HG03159 (cell line): ENCODE results near the gene DAPK1.
A peak's percentile ranks its signal among the peaks of the same experiment; 100 is the strongest.

Source experiments
- ATAC-seq: cut with Tn5 transposase; IDR thresholded peaks from one replicate; pipeline ENCODE4 v1.9.1; 2021; ENCODE audit warnings: mild to moderate bottlenecking, moderate library complexity; ENCODE audit not compliant: unreplicated experiment

Gene DAPK1

DNA sequence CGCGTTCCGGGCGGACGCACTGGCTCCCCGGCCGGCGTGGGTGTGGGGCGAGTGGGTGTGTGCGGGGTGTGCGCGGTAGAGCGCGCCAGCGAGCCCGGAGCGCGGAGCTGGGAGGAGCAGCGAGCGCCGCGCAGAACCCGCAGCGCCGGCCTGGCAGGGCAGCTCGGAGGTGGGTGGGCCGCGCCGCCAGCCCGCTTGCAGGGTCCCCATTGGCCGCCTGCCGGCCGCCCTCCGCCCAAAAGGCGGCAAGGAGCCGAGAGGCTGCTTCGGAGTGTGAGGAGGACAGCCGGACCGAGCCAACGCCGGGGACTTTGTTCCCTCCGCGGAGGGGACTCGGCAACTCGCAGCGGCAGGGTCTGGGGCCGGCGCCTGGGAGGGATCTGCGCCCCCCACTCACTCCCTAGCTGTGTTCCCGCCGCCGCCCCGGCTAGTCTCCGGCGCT is at the start of gene DAPK1:
DAPK1 (plus strand) TSS at position 264 of the 442 bp plus-strand sequence. CDS start 1,211 bp downstream, outside the sequence.
- ATAC-seq, result peak; percentile 54

DNA sequence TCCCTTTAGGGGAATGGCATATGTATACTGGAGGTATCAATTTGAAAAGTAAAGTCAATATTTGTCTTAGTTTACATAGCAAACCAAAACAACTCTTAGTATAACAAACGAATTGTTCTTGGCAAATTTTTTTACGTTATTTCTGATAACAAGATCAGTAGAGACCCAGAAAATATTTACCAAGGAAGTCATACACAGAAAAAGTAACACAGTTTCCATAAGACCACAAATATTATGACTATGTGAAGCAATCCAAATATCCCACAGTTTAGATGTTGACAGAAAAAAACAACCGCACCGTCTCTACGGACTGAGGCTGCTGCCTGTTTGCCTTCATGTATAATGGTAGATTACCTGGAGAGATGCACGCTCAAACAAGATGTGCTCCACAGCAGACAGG is 46.5 kb upstream of the DAPK1 start:
- ATAC-seq, result no peak

DNA sequence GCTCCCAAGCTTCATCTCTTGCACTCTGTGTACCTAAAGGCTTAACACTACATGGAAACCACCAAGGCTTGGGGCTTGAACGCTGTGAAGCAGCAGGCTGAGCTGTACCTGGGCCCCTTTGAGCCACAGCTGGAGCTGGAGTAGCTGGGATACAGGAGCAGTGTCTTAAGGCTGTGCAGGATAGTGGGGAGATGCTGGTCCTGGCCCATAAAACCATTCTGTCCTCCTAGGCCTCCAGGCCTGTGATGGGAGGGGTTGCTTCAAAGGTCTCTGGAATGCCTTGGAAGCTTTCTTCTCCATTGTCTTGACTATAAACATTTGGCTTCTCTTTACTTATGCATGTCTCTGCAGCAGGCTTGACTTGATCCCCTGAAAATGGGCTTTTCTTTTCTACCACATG is 42.3 kb upstream of the DAPK1 start:
- no peak for ATAC-seq

DNA sequence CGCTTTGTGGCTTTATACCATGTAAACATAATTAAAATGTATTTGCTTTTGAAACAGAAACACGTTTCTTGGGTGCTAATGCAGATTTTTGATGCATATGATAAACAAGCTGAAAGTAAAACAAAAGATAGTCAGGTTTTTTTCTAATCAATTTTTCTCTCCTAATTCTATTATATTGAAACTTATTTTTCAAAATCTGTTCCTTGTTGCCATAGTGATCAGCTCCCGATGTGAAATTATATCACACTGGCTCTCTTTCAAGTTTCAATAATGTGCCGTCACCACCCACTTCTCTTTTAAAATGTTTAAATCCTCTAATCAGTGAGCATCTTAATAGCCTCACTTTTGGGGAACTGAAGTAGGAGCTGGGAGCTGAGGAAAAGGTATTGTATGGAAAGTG is 36.4 kb upstream of the DAPK1 start:
- no peak for ATAC-seq

DNA sequence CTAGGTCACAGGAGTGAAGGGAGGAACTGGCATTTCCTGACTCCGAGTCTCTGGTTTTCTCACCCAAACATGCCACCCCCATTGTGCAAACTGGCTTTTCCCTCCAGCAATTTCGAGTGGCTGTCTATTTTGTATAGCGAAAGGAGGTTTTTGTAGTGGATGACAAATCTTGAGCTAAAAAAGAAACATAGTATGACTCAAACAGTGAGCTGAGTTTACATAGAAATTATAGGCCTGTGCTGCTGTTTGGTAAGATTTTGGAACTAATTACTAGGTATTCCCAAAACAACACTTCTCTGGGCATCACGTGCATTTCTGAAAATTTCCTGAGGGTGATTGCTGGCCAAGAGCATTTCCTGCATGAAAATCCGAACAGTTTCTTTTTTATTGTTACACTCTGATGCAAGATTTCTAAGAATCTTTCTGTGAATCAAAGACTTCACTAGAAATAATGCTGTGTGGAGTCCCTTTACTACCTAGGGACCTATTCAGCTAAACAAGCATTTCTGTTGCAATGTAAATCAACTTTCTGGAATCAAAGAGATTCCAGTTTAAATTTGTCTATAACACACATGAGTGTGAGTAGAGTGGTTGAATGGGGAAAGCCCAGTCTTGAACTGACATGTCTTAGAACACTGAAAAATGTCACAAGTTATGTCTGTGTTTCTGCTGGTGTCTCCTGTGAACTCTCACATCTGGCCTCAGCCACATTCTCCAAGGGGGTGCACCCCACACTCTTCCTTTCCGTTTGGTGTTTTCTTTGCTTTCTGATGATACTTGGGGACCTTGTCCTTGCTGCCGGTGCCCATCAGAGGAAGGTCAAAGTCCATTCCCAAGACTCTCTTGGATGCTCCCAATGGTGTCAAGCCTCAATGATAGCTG is 33.3 kb upstream of the DAPK1 start:
- no peak for ATAC-seq

DNA sequence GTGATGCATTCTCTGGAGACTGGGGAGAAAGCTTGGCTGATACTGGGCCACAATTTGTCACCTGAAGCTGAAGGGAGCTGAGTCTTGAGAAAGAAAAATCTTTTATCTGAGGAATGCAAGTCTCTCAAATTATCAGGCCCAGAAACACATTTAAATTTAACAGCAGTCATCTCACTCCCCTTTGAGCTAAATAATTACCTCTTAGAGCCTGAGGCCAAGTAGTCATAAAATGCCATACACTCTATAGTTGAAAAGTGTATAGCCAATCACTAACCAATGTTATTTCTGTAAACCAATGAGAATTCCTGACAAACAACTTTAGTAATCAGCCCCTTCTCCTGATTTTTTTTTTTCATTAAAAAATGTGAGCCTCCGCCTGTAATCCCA is 32.7 kb upstream of the DAPK1 start:
- no peak for ATAC-seq

DNA sequence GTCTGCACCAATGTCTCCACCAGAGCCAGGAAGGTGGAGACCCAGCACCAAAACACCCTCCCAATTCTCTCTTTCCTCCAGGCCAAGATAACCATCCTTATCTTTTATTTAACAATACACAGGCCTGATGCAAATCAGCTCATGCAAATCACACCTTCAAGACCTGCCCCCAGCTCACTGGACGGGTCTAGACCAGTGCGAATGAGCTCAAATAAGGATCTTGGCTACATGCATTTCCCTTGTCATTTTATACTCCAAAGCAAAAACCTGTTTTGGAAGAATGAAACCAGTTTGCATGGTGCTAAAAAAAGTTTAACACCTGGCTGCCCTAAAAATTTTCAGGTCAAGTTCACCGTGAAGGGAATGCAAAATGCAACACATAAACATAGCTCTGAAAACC is 31.9 kb upstream of the DAPK1 start:
- no peak for ATAC-seq

DNA sequence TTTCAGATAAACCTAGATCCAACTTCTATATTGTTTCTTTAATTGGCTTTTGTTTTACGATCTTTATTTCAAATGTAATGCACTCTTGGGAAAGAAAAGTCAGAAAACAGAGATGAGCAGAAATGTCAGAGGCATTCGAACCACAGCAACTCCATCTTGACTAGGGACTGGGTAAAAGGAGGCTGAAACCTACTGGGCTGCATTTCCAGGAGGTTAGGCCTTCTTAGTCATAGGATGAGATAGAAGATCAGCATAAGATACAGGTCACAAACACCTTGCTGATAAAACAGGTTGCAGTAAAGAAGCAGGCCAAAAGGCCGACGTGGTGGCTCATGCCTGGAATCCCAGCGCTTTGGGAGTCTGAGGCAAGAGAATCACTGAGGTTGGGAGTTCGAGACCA is 30.5 kb upstream of the DAPK1 start:
- no peak for ATAC-seq

DNA sequence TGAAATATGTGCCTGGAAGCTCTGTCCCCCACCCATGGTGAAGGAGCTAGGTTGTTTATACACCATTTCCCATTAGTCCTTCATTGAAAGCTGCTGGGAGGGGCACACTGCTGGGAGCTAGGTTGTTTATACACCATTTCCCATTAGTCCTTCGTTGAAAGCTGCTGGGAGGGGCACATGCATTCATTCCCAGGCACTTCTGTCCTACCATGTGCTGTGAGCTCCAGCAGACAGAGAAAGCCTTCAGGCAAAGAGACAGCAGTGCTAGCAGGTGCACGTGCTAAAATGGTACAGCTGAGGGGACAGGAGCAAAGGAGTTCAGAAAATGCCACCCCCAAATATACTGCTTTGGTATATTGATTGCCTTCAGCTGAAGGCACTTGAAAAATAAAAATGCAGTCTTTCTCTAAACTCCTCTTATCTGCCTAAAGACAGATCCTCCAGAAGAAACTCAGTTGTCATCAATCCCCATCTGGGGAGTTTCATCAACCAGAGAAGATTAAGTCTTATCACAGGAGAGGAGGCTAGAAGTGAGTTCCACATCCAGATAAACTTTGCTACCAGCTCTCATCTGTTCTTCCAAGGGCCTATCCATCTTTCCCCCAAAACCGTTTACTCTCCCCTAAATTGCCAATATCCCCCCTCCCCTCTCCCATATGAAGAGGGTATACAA is 27.7 kb upstream of the DAPK1 start:
- no peak for ATAC-seq

DNA sequence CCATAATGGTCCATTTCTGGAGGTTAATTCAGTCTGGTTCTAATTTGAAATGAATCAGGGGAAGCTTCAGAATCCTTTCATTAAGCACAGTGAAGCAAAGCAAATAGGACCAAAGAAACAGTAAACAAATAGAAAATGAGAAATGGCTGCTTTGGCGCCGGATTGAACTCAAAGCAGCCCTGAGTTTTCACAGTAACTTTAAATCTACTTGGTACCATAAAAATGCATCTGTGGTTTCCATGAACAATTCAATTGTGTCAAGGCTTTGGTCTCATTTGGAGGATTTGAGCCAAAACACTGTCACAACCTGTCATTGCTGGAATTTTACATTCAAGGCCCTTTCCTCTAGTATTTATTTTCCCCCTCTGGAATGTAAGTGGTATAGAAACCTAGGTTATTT is 25.9 kb upstream of the DAPK1 start:
- no peak for ATAC-seq

DNA sequence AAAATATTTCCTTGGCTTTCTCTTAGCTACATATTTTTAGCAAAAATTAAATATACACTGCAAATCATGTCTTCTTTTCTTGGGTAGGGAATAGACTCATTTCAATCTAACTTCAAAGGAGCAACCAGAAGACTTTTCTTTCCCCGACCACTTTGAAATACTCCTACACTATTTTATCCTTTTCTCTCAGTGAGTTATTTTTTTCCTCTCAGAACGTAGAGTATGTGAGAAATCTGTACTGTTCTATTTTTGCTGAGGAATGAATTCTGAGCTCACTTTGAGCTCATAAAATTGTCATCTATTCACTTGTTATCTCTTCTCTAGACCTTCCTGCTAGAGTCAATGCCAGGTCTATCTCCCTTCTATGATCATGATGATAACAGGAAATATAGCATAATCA is 22.2 kb upstream of the DAPK1 start:
- ATAC-seq, result no peak

DNA sequence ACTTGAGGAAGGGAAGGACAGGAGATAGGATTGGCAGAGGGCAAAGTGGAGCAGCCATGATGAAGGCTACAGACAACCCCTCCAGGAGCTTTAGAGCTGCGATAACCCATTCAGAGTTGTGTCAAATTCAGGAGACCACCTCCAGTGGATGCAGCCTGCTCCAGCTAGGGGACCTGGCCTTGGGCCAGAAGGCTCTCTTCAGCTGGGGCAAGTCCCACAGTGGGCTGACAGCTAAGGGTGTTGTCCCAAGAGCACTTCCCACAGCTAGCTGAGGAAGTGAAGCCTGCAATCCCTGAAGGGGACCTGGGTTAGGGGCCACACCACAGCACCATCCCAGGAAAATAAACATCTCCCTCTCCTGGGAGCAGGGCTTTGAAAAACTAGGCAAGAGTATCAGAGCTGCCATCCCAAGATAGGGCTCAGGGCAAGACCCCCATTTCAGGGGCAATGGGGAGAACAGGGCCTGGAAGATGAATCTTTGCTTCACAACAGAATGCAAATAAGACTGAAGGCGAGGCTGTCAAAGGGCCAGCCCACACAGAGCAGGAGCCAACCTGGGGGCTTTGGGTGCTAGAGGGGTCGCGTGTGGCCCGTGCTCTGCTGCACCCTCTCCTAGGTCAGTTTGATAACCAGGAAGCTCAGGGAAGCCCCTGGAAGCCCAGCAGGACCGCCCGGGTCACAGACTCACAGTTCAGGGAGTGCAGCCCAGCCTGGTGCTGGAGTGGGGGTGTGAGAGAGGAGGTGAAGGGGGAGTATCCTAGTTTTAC is 19.3 kb upstream of the DAPK1 start:
- ATAC-seq, result no peak

DNA sequence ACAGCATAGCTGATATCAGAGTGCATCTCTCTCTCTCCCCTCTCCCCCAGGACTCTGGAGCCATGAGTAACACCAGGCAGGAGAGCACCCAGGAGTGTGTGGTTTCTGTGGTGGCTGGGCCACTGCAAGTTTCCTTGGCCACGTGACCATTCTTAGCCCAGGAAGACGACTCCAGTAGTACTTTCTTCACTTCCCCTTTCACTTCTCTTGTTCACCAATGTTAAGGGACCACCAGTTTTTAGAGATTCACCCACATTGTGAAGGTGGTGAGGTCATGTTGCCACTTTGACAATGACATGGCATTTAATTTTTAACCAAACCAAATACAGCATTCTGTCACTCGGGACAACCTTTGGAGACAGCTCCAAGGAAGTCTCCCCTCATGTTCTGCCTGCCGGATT is 17.9 kb upstream of the DAPK1 start:
- peak; percentile 94 for ATAC-seq

DNA sequence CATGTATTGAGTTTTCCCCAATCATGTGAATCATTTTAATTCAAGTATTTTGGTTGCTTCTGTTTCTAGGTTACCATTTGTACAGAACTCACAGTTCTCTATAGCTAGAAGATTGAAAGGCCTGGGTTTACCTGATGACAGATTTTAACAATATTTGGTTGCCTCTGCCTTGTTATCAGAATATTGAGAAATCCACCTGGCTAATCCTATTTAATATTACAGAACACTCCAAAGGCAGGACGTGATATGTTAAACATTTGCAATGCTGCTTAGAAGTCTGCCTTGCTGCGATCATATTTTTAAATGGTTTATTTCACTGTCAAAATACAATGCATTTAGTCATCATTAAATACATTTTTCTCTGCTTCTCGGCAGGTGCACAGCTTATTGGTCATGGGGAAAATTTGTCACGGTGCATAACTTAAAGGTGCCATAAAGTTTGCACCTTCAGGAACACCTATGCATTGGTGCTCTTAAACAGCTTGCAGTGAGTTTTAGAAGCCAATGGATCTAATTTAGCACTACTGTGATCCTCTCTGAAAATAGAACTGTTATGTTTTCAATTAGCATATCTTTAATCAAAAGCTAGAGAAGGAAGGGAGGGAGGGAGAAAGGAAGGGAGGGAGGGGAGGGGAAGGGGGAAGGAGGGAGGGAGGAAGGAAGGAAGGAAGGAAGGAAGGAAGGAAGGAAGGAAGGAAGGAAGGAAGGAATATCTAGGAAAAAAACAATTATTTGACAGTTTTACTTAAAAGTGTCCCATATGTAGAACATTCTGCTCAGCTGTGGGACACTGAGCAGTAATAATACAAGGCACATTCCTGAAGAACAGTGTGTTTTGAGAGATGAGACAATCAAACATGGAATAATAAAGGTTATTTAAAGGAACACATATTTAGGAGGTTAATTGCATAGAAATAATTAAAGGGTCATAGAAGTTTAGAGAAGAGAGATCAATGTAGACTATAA is 15.5 kb upstream of the DAPK1 start:
- no peak for ATAC-seq

DNA sequence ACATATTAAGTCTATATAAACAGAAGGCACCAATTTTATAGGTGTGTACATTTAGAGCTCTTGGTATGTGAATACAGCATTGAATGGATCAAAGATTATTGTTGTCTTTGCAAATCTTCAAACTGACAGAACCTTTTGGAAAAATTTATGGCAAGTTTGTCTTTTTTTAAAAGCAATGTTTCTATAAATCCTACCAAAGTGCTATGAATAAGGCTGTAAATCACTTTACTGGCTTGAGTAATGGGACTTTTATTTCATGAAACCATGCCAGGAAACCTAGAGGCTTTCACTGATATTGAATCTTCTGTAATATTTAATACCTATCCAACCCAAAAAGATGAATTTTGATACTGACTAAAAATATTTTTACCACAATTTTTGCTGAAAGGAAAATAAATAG is 7.4 kb upstream of the DAPK1 start:
- ATAC-seq, result no peak

DNA sequence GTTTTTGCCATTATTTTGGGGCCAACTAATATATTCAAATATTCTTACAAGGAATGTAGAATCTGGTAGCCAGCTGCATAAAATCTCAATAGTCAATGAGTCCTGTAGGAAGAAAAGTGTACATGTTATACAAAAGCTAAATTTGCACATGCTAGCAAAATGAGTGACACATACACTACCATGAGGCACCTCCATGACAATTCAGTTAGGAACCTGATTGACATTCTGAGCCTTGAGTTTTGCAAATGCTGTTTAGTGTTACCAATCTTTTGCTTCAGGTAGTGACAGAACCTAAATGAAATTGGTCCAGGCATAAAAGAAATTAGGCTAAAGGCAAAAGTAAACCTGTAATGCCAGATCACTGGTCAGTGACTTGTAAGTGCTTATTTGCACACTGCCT is 6.8 kb upstream of the DAPK1 start:
- no peak for ATAC-seq

DNA sequence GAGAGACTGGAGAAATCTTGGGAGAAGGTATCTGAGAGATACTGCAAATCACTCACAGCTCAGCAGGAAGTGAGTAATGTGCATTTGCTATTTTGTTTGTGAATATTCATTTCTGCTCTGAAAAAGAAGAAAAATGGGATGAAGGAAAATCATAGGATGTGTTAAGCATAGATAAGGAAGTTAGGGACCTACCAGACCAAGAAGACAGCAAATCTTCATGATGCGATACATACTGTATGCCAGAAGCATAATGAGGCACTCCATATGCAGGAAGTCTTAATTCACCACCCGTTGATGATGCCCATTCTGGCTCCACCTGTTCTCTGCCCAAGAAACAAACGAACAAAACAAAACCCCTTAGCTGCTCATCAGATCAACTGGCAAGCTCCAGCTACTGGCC is 6.1 kb upstream of the DAPK1 start:
- ATAC-seq, result no peak

DNA sequence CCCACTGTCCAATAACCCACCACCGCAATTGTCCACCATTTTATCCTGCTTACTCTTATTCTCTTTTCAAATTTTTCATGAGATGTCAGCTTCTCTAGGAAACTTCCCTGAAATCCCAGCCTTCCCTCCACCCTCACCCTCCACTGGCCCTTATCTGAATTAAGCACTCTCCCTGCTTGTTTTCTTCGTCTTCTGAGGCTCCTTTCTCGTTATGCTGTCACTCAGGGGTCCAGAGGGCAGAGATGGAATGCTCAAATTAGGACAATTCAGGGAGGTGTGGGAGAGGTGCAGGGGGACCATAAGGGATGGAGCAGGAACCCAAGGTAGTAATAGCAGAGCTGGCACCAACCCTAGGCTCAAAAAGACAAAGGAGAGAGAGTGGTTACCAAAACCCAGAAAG is 5.0 kb upstream of the DAPK1 start:
- no peak for ATAC-seq

DNA sequence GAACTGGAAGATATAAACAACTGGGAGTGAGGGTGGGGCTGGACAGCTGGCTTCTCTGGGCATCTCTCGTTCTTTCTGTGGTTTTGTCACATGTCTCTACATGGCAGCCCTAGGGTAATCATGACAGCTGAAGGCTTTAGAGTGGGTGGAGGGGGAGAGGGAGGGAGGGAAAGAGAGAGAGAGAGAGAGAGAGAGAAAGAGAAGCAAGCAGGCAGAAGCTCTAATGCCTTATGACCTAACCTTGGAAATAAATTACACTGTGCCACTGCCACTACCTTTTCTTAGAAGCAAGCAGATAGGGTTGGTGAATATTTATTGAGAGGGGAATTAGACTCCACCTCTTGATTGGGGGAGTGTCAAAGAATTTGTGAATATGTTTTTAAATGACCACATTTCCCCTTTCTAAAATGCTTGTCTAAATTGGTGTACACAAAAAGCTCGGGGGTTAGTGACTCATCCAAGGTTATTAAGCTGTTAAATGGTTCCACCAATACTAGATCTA is 2.6 kb upstream of the DAPK1 start:
- no peak for ATAC-seq

DNA sequence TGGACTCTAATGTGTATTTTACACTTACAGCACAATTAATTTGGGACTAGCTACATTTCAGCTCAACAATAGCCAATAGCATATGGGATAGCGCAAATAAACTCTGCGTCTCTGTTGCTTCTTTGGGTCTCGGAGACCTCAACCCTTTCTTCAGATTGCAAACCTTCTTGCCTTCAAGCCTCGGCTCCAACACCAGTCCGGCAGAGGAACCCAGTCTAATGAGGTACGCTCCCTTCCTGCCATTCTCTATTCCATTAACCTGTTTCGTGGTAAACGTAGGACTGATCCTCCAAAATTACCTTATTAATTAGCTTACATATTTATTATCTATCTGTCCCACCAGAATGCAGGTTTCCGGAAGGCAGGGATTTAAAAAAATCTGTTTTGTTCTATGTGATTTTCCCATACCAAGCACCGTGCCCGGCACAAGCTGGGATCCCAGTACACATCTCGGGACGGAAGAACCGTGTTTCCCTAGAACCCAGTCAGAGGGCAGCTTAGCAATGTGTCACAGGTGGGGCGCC is 525 bp upstream of the DAPK1 start:
- ATAC-seq, result no peak
